ENCODE results near the gene CA4. TPM values are rescaled to one million over a fixed set of nuclear protein-coding genes. Genes with fewer than 3 reads are reported as not detected.

Gene CA4
- total and polyA plus RNA-seq, 8 donors, result 0.87 to 30.1 (median 3.0) TPM; not detected in 3

DNA sequence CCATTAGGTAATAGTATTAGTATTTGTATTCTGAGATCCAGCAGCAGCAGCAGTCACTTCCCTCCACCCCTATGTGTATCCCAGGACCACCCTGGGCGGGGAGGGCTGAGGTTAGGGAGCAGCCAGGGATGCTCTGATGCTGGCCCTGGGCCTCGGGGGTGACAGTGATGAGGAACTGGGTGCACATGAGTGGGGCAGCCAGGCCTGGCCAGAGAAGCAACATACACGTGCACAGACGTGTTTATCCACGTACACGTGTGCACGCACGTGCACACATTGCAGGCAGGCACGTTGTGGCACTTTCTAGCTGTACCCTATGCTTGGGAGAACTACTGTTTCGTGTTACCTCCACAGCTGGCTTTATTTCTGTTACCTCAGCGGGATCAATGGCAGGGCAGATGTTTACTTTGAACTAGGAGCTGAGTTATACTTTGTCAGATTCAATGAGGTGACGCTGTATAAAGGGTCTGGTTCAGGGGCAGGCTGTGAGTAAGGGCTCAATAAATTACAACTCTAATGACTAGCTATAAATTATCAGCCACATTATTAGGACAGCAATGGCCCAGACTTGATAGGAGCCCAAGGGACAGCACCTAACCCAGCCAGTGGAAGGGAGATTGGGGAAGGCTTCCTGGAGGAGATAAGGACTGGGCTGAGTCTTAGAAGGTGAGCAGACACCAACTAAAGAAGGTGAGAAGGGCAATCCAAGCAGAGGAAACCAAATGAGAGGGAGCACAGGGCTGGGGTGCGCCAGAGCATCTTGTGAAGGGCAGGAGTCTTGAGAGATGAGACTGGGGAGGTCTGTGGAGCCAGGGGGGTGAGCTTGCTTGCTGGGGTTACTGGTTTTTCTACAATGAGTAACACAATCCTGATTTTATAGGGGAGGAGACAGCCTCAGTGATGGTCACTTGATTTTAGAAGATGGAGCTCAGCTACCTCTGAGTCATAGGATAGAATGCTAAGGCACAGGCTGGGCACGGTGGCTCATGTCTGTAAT, 22.4 kb upstream of the CA4 start:
- no peak for DNase-seq
- H3K27me3 ChIP-seq, result peaks cover 0 to 20% (median 0%) of the 10 kb centered on the region in 3 donors
- intact Hi-C loops (cut with DNase I; ENCODE audit: low total_unique reads), result no loop called here

DNA sequence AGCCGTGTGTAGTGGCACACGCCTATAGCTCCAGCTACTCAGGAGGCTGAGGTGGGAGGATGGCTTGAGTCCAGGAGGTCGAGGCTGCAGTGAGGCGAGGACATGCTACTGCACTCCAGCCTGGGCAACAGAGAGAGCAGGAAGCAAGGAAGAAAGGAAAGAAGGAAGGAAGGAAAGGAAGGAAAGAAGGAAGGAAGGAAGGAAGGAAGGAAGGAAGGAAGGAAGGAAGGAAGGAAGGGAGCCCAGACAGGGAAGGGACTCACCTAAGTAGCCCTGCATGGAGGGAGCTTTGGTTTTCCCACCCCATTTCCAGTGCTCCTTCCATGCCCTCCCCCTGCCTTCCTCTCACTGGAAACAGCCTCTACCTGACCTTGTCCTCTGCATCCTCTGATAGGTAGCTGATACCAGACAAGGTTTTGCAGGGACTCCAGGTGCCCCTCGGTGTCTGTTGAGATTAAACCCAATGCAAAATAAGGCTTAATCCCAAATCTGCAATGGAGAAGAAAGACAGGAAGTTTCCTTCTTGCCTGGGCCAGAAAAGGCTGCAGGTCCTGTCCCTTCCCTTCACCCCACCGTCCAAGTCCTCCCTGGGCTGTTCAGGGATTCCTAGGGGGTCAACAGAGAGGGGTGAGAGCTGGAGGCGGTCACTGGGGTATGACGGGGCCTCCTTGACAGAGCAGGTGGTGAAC, 21.5 kb upstream of the CA4 start:
- Histone ChIP-seq H3K27ac (no peak overlapping the region), H3K27me3 (peaks cover 0 to 20% (median 0%) of the 10 kb centered on the region in 3 donors), H3K36me3 (peaks cover 0 to 8% (median 0%) of the 10 kb centered on the region in 4 donors), H3K4me1 (peaks cover 0 to 7% (median 1%) of the 10 kb centered on the region in 4 donors), H3K4me3 (no peak overlapping the region), H3K9me3 (no peaks in the 10 kb centered on the region)
- 64 to 72% (median 70%) methylated on average over 8 of the region's 8 CpGs for WGBS, 5 donors
- DNase-seq, result no peak
- intact Hi-C loops (cut with DNase I; ENCODE audit: low total_unique reads), result no loop called here
- TF ChIP-seq CTCF (IDR thresholded peaks at IDR 0.05), result no peak
- no peak for TF ChIP-seq EP300 (IDR thresholded peaks at IDR 0.05)
- TF ChIP-seq POLR2AphosphoS5 (IDR thresholded peaks at IDR 0.05), result no peak
- TF ChIP-seq POLR2A (IDR thresholded peaks at IDR 0.05), result no peak

More for the DNA sequence above, 22.4 kb upstream of the CA4 start:
- WGBS, 5 donors, result 67 to 75% (median 74%) methylated on average over 14 of the region's 14 CpGs
- no peaks in the 10 kb centered on the region for H3K4me1 ChIP-seq
- H3K36me3 ChIP-seq, result peaks cover 0 to 8% (median 0%) of the 10 kb centered on the region in 4 donors
- TF ChIP-seq POLR2A (IDR thresholded peaks at IDR 0.05) (no peak), CTCF (IDR thresholded peaks at IDR 0.05) (no peak), POLR2AphosphoS5 (IDR thresholded peaks at IDR 0.05) (no peak), EP300 (IDR thresholded peaks at IDR 0.05) (no peak)
- H3K27ac ChIP-seq, result no peak overlapping the region
- no peaks in the 10 kb centered on the region for H3K9me3 ChIP-seq
- H3K4me3 ChIP-seq, result no peak overlapping the region

DNA sequence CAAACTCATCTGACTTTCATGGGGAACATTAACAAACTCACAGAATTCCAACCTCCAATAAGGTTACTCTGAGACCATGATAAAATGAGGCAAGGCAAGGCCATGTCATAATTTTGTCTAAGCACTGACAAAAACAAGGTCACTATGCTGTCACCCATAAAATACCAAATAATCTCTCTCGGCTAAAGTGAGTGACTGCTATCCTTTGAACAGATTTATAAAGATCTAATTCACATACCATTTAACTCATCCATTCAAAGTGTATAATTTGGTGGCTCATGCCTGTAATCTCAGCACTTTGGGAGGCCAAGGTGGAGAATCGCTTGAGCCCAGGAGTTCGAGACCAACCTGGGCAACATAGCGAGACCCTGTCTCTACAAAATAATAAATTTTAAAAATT, 20.6 kb upstream of the CA4 start:
- no peak for DNase-seq
- H3K27me3 ChIP-seq, result peaks cover 0 to 20% (median 0%) of the 10 kb centered on the region in 3 donors
- H3K4me1 ChIP-seq, result peaks cover 0 to 15% (median 6%) of the 10 kb centered on the region in 4 donors
- H3K4me3 ChIP-seq, result no peak overlapping the region
- H3K27ac ChIP-seq, result no peak overlapping the region
- no peaks in the 10 kb centered on the region for H3K9me3 ChIP-seq
- 88 to 94% (median 92%) methylated on average over 4 of the region's 4 CpGs for WGBS, 5 donors
- TF ChIP-seq POLR2AphosphoS5 (IDR thresholded peaks at IDR 0.05) (no peak), EP300 (IDR thresholded peaks at IDR 0.05) (no peak), CTCF (IDR thresholded peaks at IDR 0.05) (no peak), POLR2A (IDR thresholded peaks at IDR 0.05) (no peak)
- peaks cover 0 to 8% (median 0%) of the 10 kb centered on the region in 4 donors for H3K36me3 ChIP-seq
- intact Hi-C loops (cut with DNase I; ENCODE audit: low total_unique reads), result no loop called here

DNA sequence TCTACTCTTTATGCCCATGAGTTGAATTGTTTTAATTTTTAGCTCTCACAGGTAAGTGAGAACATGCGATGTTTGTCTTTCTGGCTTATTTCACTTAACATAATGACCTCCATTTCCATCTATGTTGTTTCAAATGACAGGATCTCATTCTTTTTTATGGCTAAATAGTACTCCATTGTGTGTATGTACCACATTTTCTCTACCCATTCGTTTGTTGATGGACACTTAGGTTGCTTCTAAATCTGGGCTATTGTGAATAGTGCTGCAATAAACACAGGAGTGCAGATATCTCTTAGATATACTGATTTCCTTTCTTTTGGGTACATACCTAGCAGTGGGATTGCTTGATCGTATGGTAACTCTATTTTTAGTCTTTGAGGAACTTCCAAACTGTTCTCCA, 19.3 kb upstream of the CA4 start:
- TF ChIP-seq EP300 (IDR thresholded peaks at IDR 0.05) (no peak), CTCF (IDR thresholded peaks at IDR 0.05) (no peak), POLR2A (IDR thresholded peaks at IDR 0.05) (no peak), POLR2AphosphoS5 (IDR thresholded peaks at IDR 0.05) (no peak)
- H3K27ac ChIP-seq, result no peak overlapping the region
- intact Hi-C loops (cut with DNase I; ENCODE audit: low total_unique reads), result loop anchor here (10.0 kb wide), 1 partner anchor 304 kb away; no protein-coding TSS in a partner anchor

More for the DNA sequence above, 19.3 kb upstream of the CA4 start:
- Histone ChIP-seq H3K4me3 (no peak overlapping the region), H3K9me3 (no peaks in the 10 kb centered on the region), H3K27me3 (peaks cover 0 to 20% (median 0%) of the 10 kb centered on the region in 3 donors), H3K36me3 (peaks cover 0 to 8% (median 0%) of the 10 kb centered on the region in 4 donors), H3K4me1 (peaks cover 8 to 24% (median 16%) of the 10 kb centered on the region in 4 donors)
- 84 to 92% (median 87%) methylated on average over 3 of the region's 3 CpGs for WGBS, 5 donors
- no peak for DNase-seq

Measured in stomach (tissue), 9 donors.